NCI-H2196 treated with DMSO at 0.1 percent for 48 hours (cell line): ENCODE results near the gene CLDN18.

ENCODE experiments used
- DNase-seq: peaks from one replicate; lab custom pipeline; 2025; ENCODE audit not compliant: unreplicated experiment; lab: John Stamatoyannopoulos, UW

The CLDN18 gene

GRCh38 chr3:138009476-138010272 is at the start of gene CLDN18:
Gene CLDN18 (plus strand): TSS chr3:138010165. CDS start chr3:138010226, 61 bp downstream.
- no peak for DNase-seq

GRCh38 chr3:137962251-137962650 is 47.7 kb upstream of the CLDN18 start:
- DNase-seq, result no peak

GRCh38 chr3:137963463-137963862 is 46.5 kb upstream of the CLDN18 start:
- DNase-seq, result no peak

GRCh38 chr3:137970914-137971831 is 38.8 kb upstream of the CLDN18 start:
- peak; percentile 68 for DNase-seq

GRCh38 chr3:137972396-137972795 is 37.6 kb upstream of the CLDN18 start:
- DNase-seq, result no peak

GRCh38 chr3:137978328-137978727 is 31.6 kb upstream of the CLDN18 start:
- no peak for DNase-seq

GRCh38 chr3:137987723-137988122 is 22.2 kb upstream of the CLDN18 start:
- DNase-seq, result no peak

GRCh38 chr3:137988152-137988551 is 21.8 kb upstream of the CLDN18 start:
- DNase-seq, result no peak

GRCh38 chr3:137988982-137989381 is 21.0 kb upstream of the CLDN18 start:
- no peak for DNase-seq

- no peak for DNase-seq
Observed at GRCh38 chr3:137990427-137990826, 19.5 kb upstream of the CLDN18 start.

GRCh38 chr3:137992592-137992991 is 17.4 kb upstream of the CLDN18 start:
- no peak for DNase-seq

GRCh38 chr3:137998121-137999042 is 11.6 kb upstream of the CLDN18 start:
- DNase-seq, result no peak

GRCh38 chr3:138003069-138003468 is 6.9 kb upstream of the CLDN18 start:
- no peak for DNase-seq

- no peak for DNase-seq
Observed at GRCh38 chr3:138005627-138006026, 4.3 kb upstream of the CLDN18 start.

- DNase-seq, result no peak
Observed at GRCh38 chr3:138007898-138008297, 2.1 kb upstream of the CLDN18 start.

GRCh38 chr3:138010273-138010590 is 267 bp downstream of the CLDN18 start:
- no peak for DNase-seq

GRCh38 chr3:138011722-138012121 is 1.8 kb downstream of the CLDN18 start:
- DNase-seq, result no peak

- DNase-seq, result no peak
Observed at GRCh38 chr3:138012526-138012925, 2.6 kb downstream of the CLDN18 start.

- no peak for DNase-seq
Observed at GRCh38 chr3:138016065-138016464, 6.1 kb downstream of the CLDN18 start.

GRCh38 chr3:138019281-138020069 is 9.5 kb downstream of the CLDN18 start:
- no peak for DNase-seq
